Iris pigment epithelial cell (primary cell): ENCODE measurements around the gene PRELID2.

Experiments
- DNase-seq: peaks from one replicate; pipeline ENCODE4 v3.0.0-alpha.2; 2011; ENCODE audit warnings: low read depth

The PRELID2 gene

DNA sequence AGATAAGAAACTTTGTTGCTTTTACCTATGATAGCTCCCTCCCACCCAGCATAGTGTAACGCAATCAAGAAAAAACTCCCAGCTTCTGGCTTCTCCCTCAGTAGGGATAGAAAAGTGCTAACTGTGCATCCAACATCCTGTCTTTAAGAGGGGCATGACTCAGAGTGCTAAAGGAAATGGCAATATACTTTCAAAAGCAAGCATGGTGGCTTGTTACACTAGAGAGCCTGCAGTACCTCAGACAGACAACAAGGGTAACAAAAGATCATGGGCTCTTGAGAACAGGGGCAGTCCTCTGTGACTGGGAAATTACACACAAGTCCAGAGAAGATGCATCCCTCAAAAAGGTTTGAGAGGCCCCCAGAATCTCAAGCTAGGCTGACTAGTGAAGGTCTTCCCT, 37.8 kb downstream of the PRELID2 start:
- peak; percentile 66 for DNase-seq

DNA sequence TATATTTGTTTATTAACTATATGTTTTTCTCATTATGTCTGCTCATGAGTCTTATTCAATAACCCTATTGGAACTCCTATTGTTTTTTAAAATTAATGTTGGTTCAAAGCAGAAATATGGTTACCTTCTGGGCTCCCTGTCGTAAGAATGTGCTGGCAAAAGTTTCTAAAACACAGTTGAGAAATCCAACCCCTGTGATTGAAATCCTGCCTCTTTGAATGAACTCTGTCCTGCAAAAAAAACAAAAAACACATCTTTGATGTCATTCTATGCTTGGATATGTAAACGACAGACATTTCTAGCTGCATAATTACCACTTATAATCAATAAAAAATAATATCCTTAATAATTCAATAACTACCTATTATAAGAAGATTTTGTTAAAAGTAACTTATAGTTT, 38.8 kb downstream of the PRELID2 start:
- DNase-seq = no peak

DNA sequence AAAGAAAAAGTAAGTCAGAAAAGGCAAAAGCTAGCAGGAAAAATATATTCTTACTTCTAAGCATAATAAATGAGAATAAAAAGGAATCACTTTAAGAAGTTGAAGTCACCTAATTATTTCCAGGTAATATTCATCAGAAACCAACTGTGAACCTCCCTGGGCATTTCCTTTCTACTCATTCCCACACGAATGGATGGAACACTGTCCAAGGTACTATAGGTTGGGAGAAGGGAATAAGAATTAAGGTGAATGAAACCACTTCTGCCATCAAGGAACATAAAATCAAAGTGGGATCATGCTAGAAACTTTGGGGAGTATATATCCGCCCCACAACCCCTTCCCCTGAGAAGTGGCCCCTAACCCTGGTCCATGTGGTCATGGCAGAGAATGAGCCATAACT, 41.6 kb downstream of the PRELID2 start:
- DNase-seq = no peak

DNA sequence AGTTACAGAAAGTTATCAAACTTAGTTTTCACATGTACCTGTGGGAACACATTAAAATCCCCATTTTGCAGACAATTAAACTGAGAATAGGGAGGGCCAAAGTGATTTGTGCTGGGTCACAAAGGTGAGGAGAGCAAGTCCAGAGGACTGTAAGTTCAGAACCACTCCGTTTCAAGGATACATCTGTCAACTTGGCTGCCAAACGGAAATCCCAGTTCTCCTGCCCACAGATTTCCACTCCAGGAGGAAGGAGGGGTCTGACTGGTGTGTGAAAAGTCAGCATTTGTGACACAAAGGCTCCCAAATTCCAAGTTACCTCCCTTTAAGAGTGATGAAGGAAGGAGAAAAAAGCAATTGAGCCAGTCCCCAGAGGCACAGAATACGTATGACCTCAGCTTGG, 42.3 kb downstream of the PRELID2 start:
- no peak for DNase-seq

DNA sequence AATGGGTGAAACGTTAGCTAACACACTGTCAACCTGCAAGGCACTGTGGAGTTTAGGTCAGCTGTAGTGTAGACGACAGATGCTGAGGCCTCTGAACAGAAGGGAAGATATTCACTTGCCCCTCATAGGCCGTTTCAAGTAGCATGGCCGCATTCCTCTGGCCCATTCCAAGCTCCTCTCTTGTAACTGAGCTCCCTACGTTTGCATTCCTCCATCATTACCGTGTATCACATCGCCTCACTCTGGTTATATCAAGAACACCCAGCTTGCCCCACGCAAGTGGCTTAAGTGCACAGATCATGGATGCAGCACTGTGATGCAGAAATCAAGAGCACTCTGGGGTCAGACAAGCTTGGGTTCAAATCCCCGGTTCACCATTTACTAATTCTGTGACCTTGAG, 43.3 kb downstream of the PRELID2 start:
- DNase-seq = no peak

DNA sequence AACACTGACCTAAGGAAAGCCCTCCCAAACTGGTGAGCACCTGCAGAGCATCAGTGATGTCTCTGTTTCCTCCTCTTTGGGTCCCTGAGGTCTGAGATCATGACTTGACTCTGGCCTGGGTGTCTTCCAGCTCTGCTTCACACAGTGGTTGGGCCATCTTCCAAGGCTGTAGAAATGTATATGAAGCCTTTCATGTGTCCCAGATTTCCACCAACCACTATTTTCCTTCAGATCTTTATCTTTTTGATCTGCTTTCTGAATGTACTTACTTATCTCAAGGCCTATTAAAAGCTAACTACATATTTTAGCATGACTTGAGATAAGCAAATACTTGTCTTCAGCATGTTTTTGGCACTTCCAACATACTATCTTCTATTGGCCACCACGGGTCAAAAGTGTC, 47.1 kb downstream of the PRELID2 start:
- DNase-seq = peak; percentile 39

DNA sequence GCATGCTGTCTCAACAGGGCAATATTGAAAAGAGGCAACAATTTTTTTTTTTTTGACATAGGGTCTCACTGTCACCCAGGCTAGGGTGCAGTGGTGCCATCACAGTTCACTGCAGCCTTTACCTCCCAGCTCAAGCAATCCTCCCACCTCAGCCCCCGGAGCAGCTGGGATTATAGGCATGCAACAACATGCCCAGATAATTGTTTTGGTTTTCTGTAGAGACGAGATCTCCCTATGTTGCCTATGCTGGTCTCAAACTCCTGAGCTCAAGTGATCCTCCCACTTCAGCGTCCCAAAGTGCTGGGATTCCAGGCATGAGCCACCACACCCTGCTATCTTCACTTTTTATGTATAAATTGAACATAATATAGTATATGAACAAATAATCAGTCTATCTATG, 47.6 kb downstream of the PRELID2 start:
- DNase-seq = no peak

DNA sequence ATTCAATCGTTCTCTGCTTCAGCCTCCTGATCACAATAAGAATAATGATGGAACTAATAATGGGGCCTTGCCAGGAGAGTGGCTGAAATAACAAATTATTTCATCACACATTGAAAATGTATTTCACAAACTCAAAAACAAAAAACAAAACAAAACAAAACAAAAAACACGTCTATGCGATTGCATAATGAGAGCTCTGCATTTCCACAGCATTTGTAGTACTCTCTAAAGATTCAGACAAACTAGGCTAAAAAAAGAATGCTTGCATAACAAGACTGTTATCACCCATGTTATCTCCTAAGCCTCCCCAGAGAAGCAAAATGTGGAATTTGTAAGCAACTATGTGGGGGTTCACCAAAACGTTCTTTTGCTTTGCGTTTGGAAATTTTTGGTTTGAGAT, 48.1 kb downstream of the PRELID2 start:
- DNase-seq = peak; percentile 45

DNA sequence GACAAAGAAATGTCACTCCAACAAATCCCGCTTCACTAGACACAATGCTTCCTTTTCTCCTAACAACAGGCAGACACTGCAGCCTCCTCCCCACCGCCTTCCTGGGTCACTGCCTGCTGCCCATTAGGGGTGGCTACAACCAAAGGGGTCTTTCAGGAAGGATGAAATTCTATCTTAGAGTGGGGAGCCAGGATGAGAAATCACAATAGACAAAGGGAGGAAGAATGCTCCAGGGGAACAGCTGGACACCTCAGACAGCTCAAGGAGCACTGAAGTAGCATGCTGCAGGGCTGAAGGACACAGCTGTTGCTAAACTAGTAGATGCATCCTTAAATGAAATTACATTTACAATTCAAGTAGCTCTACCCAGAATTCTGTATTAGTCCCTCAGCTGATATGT, 54.2 kb downstream of the PRELID2 start:
- no peak for DNase-seq

DNA sequence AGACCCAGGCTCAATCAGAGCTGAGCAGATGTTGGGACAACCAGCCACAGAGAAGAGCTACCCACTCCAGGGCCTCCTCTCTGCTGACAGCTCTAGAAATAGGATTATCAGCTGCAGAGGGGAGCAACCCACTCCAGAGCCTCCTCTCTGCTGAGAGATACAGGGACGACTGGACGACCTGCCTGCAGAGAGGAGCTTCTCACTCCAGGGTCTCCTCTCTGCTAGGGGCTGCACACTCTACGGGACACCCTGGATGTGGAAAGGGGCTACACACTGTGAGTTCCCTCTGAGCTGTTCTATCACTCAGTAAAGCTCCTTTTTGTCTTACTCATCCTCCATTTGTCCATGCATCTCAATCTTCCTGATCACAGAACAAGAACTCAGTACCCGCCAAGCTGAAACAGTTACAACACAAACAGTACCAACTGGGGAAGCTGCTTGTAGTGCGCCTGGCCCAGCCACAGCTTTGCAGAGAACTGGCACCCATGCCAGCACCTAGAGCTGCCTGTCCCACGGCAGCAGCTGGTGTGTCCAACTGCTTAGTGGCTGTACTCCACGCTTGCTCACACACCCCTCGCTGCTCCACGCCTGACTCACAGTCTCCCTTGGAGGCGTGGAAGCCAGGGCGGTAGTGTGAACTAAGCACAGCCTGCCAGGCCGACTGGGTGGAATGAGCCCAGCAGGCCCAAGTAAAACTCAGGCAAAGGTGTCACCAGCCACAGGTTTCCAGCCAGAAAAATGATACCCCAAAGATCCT, 56.8 kb downstream of the PRELID2 start:
- DNase-seq = peak; percentile 7

DNA sequence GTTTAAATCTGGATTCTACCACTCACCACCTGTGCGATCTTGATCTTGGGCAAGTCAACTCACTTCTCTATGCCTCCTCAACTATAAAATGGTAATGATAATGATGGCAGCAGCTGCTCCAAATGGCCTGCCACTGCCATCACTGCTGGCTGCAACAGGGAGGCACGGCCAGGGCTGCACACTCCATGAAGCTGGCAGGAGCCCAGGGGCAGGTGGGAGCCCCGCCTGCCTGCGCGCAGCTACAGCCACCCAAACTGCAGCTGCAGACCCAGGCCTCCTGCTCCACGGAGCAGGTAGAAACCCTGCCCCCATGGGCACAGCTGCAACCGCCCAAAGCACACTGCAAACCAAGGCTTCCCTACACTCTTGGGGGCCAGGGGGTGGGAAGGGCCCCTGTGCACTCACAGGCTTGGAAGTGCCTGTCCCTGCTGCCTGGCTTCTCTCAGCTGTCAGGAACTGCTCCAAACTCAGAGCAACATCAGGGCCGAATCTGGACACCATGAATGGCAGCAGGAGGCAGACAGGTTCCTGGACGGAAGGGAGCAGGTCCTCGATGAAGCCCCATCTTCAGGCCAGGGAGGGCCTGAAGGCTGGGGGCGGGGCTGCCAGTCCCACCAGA, 57.6 kb downstream of the PRELID2 start:
- DNase-seq = no peak

DNA sequence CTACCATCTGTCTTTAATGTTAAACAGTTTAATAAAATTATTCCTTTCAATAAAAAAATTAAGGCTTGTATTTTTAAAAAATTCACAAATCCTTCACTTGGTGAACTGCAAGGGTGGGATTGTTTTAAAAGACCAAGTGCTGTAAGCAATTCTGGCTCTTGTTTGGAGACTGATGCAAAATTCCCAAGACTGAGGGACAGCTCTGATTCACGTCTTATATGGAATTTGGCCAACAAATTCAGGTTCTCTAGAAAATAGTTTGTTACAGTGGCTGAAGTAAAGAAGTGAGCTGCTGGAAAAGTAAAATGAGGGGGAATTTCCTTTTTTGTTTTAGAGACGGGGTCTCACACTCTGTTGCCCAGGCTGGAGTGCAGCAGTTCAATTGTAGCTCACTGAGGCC, 58.3 kb downstream of the PRELID2 start:
- peak; percentile 77 for DNase-seq

DNA sequence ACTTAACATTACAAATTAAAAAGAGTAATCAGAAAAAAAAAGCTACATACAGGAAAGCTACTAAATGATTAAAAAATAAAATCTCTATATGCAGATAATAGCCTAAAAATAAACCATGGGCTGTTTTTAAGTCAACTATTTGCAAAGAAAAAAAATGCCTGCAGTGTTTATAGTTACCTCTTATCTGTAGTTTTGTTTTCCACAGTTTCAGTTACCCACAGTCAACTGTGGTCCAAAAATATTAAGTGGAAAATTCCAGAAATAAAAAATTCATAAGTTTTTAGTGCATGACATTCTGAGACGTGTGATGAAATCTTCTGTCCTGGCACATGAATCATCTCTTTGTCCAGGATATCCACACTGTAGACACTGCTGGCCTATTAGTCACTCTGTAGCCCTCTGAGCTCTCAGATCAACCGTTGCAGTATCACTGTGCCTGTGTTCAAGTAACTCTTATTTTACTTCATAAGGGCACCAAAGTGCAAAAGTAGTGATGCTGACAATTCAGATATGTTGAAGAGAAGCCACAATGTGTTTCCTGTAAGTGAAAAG, 59.2 kb downstream of the PRELID2 start:
- peak; percentile 97 for DNase-seq

DNA sequence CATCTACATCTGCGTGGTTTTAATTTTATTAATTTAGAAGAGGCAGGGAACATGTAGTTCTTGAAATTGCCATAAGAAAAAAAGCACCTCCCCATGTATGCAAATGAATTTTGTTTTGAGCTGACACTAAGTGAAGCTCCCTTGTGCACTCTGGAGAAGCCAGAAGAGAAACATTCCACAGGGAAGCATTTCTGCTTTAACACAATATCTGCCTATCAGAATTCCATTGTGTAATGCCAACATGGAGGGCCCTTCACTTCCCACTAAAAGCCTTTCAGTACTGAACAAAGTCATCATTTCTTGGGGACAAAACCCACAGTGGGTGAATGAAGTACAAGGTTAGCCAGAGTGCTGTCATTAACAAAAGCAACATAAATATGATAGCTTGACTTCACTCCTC, 59.7 kb downstream of the PRELID2 start:
- peak; percentile 18 for DNase-seq

DNA sequence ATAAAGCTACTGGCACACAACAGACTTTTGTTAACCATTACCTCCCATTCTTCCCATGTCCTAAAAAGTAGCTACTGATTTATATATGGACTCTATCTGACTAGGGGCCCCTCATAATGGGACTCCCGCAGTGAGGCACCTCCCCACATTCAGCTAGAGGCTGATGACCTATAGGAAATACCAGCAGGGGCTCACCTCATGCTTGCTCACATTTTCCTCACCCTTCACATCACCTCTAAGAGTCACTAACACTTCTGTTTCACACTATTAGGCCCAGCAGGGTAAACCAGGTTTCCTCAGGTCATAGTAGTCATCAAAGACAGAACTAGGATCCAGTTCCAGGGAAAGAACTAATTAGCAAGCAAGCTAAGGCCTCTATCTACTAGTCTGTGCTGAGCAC, 60.7 kb downstream of the PRELID2 start:
- no peak for DNase-seq

DNA sequence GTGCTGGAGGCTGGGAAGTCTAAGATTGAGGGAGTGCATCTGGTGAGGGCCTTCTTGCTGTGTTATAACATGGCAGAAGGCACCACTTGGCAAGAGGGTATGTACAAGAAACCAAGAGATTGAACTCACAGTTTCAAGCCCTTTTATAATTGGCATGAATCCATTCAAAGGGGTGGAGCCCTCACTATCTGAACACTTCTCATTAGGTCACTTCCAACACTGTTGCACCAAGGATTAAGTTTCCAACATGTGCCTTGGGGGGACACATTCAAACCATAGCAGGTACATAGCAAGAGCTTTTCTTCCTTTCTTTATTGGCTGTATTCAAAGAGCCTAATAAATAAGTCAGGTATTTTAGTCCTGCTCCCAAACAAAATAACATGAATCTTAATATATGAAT, 62.7 kb downstream of the PRELID2 start:
- no peak for DNase-seq

DNA sequence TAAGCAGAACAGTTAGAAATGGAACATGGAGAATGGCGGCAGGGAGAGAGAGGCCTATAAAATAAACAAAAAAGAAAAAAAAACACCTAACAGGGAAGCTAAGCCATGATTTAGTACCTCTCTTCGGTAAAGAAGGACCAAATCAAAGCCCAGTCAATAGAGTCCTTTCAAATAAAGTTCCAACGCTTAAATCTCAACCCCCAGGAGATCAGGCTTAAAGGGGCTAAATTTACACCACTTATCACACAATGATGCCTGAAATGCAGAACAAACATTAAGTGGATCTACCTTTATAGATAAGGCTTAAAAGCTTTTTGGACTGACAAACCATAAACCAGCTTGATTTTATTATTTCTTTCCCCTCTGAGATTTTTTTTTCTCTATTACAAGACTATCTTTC, 66.3 kb downstream of the PRELID2 start:
- DNase-seq = no peak

DNA sequence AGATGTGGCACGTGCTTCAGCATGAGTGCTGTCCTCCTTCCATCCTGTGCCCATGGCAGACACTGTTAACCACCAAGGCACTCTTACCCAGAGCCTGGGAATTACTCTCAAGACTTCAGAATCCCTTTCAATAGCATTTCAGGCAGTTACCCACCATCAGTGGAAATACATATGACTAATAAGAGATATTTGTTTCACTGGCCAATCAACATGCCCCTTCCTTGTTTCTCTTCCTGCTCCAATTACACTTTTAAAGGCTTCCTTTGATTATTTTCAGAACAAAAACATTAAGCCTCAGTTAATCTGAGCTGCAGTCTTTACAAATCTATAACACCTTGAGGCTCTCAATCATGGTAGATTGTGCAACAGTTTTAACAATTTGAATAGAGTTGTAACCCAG, 70.8 kb downstream of the PRELID2 start:
- DNase-seq = peak; percentile 29

DNA sequence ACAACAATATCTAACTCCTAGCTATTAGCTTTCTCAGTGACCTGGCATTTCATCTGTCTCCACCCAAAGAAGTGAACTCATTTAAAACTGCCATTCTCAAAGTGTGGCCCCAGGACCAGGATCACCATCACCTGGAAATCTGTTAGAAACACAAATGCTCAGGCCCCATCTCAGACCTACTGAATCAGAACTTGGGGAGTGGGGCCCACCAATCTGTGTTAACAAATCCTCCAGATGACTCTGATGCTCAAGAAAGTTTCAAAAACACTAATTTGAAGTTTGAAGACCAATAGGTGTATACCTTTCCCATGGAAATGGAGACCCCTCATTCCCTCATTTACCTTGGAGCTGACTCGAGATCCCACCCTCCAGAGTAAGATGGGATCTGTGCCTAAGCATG, 72.3 kb downstream of the PRELID2 start:
- DNase-seq = no peak

DNA sequence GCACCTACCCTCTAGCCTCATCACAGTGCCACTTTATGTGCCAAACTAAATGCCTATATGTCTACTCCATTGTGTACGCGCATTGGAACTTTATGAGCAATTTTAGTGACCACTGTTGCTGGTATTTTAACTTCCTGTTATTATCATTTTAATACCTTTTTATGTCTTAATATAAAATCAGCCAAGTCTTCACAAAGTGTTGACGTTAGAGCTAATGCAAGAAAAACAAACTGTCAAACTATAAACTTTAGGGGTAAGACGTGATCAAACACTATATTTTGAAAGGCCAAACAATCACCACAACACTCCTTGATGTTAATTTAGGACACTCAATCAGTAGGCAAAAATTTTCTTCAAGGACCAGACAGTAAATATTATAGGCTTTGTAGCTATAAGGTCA, 73.9 kb downstream of the PRELID2 start:
- DNase-seq = no peak

DNA sequence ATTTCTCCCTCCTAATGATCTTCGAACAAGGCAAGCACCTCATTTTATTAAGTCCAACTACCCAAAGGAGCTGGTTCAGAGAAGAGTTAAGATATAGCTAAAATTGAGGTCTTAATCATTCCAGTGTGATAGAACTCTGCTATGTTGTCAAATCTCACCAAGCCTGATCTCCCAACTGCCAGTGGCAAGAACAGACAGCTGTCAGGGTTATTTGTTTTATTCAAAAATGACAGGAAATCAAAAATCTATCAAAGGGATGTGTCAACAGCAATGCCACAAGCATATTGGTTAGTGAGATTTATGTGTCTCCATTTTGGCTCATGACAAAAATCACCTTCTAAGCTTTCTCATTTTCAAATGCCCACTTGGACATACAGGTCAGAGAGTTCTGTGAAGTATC, 74.5 kb downstream of the PRELID2 start:
- no peak for DNase-seq

DNA sequence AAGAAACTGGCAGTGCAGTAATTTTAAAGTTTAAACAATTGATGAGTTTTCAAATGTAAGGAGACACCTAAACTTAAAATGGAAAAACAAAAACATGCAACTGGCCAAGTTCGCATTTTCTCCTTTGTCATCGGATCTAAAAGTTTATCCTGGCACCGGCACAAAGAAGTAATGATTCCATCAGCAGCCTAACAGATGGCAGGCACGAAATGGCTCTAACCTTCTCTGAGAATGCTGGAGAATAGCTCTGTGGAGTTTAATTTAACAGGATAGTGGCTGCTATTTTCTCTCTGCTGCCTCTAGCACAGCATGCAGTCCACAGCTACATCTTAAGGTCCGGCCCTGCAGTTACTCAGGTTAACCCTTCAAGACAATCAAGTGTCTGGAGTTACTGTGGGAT, 82.2 kb downstream of the PRELID2 start:
- DNase-seq = peak; percentile 39

DNA sequence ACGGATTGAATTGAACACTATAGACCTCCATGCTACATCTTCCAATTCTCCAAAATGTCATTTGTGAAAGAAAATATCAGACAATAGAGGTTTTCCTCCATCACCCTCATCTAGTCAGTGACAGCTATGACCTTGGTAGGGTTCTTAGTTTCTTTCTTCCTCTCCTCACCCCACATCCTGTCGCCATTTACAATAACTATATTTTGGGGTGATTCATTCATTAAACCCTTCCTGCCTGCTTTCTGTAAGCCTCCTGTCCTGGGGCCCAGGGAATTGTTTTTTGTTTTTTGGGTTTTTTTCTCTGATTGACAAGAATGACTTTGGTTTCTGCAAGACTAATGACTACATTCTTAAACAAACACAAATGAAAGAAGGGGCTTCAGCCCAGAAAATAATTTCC, 82.6 kb downstream of the PRELID2 start:
- DNase-seq = peak; percentile 26

DNA sequence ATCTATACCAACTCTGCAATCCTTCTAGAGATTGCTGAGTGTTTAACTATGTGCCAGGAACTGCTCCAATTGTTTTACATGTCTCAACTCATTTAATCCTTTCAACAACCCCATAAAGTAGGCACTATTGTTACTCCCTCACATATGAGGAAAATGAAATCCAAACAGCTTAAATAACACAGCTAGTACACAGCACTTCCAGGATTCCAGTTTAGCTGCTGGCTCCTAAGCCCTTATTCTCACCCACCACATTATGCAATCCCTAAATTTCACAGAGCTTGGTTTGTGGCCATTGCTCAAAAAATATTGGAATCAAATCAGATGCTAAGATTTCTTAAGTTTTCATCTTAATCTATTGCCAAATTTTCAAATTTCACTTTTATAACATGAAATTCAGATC, 84.9 kb downstream of the PRELID2 start:
- peak; percentile 28 for DNase-seq
